WERI-Rb-1 (cell line): ENCODE measurements around the gene FEZ2.
"Not testable (repeated sequence)": the region's sequence is repeated elsewhere in the genome, so short reads cannot be mapped to it uniquely, and the experiment has no call there.

ENCODE experiments used
- DNase-seq: peaks from one replicate; pipeline ENCODE4 v3.0.0-alpha.2; 2020
- H3K27ac ChIP-seq: fragments of 250-450 bp; sonication (Bioruptor Pico); 2 replicates; pipeline ENCODE4 v1.5.1; 2020; ENCODE audit warnings: mild to moderate bottlenecking, moderate library complexity
- H3K27me3 ChIP-seq: fragments of 250-450 bp; sonication (Bioruptor Pico); 2 replicates; pipeline ENCODE4 v1.5.1; 2021; ENCODE audit warnings: mild to moderate bottlenecking, low read depth, moderate library complexity; ENCODE audit not compliant: insufficient read depth, severe bottlenecking
- H3K36me3 ChIP-seq: fragments of 250-450 bp; sonication (Bioruptor Pico); 2 replicates; pipeline ENCODE4 v1.5.1; 2020; ENCODE audit warnings: mild to moderate bottlenecking, moderate library complexity
- H3K4me3 ChIP-seq: 2 replicates; pipeline ENCODE4 v1.5.1; 2011; ENCODE audit warnings: low read depth, mild to moderate bottlenecking, control low read depth, low read length
- H3K9me3 ChIP-seq: fragments of 250-450 bp; sonication (Bioruptor Pico); 2 replicates; pipeline ENCODE4 v1.5.1; 2021; ENCODE audit warnings: mild to moderate bottlenecking, moderate library complexity; ENCODE audit not compliant: severe bottlenecking
- TF ChIP-seq, protein P1 (sequence below): IDR thresholded peaks from 2 replicates; pipeline ENCODE4 v1.5.1; 2011; ENCODE audit warnings: low read depth, mild to moderate bottlenecking, control low read depth, inconsistent platforms, low read length

Gene FEZ2

DNA sequence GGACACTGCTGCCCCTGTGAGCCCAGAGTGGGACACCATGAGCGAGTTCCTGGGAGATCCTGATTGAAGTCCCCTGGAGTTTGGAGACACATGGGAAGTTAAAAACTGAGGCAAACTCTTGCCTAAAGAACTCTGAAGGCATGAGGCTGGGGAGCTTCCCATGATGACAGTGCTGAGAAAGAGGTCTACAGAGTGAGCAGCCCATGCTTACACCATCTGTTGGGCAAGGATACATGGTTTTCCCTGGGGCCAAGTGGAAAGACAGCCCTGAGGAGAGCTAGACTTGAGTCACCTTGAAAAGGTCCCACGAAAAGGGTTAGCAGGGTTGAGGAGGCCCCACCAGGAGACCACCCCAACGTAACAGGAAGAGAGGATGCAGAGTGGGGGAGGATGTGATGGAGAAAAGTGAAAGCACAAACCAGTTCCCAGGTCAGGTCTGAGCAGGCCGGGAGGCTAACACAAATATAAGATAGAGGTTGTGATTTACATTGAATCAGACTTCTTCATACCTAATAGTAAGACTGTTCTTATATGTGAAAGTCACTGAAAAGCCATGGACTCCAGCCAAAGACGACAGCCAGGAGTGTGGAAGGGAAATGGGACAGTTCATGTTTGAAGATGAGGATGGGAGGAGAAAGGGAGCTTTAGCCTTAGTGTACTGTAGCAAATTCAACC lies 13.5 kb upstream of the FEZ2 start:
- no peaks in the 10 kb centered on the region for H3K36me3 ChIP-seq
- TF ChIP-seq, protein P1, sequence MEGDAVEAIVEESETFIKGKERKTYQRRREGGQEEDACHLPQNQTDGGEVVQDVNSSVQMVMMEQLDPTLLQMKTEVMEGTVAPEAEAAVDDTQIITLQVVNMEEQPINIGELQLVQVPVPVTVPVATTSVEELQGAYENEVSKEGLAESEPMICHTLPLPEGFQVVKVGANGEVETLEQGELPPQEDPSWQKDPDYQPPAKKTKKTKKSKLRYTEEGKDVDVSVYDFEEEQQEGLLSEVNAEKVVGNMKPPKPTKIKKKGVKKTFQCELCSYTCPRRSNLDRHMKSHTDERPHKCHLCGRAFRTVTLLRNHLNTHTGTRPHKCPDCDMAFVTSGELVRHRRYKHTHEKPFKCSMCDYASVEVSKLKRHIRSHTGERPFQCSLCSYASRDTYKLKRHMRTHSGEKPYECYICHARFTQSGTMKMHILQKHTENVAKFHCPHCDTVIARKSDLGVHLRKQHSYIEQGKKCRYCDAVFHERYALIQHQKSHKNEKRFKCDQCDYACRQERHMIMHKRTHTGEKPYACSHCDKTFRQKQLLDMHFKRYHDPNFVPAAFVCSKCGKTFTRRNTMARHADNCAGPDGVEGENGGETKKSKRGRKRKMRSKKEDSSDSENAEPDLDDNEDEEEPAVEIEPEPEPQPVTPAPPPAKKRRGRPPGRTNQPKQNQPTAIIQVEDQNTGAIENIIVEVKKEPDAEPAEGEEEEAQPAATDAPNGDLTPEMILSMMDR: no peak
- H3K4me3 ChIP-seq: no peak overlapping the region
- H3K27ac ChIP-seq: no peak overlapping the region
- DNase-seq: no peak
- no peaks in the 10 kb centered on the region for H3K27me3 ChIP-seq
- H3K9me3 ChIP-seq: no peaks in the 10 kb centered on the region

DNA sequence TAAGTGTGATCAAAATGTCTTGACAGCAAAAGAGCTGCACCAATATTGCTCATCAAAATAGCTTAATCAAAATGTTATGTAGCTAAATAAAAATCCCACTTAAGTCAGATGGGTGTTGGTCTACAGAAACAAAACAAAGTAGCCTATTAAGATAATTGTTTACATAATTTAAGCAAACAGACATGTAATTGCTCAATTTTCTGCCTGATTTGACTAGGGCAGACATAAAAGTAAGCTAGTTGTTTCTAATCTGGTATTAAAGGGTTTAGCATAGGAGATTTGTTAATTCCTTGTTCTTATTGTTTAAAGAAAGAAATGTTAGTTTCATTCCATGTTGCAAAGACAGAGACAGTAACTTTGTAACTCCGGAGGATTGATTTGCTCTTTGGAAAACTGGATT lies 11.5 kb upstream of the FEZ2 start:
- Histone ChIP-seq H3K27me3 (no peaks in the 10 kb centered on the region), H3K9me3 (no peaks in the 10 kb centered on the region), H3K4me3 (no peak overlapping the region), H3K36me3 (no peaks in the 10 kb centered on the region), H3K27ac (no peak overlapping the region)
- DNase-seq: no peak
- TF ChIP-seq, protein P1: no peak

DNA sequence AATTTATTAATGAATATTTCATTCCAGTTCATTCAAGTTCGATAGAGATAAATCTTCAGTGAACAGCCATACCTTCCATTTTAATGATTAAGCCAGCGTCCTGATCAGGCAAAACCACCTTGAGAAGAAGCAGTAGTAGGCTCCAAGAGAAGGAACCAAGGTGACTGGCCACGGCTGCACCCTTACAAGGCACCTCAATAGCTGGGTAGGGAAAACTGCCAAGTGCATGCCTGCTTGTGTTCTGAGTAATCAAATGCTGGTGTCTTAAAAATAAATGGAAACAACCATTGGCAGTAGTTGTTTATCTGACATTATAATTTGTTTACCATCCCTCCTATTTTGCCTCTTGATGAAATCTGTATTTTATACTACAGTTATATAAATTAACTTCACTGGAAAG lies 10.0 kb upstream of the FEZ2 start:
- Histone ChIP-seq H3K27ac (no peak overlapping the region), H3K4me3 (no peak overlapping the region), H3K36me3 (no peaks in the 10 kb centered on the region), H3K27me3 (no peaks in the 10 kb centered on the region), H3K9me3 (no peaks in the 10 kb centered on the region)
- TF ChIP-seq, protein P1: no peak
- DNase-seq: no peak

DNA sequence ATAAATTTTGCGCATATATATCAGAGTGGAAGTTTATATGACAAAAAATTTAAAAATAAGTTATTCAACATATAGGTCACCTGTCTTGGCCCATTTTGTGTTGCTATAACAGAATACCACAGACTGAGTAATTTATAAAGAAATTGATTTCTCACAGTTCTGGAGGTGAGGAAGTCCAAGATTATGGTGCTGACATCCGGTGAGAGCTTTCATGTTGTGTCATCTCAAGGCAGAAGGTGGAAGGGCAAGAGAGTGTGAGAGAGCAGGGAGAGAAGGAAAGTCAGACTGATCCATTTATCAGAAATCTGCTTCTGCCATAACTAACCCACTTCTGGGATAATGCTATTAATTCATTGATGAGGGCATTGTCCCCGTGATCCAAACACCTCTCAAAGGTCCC lies 9.0 kb upstream of the FEZ2 start:
- Histone ChIP-seq H3K36me3 (no peaks in the 10 kb centered on the region), H3K4me3 (no peak overlapping the region), H3K9me3 (no peaks in the 10 kb centered on the region), H3K27ac (no peak overlapping the region), H3K27me3 (no peaks in the 10 kb centered on the region)
- DNase-seq: no peak
- TF ChIP-seq, protein P1: no peak

DNA sequence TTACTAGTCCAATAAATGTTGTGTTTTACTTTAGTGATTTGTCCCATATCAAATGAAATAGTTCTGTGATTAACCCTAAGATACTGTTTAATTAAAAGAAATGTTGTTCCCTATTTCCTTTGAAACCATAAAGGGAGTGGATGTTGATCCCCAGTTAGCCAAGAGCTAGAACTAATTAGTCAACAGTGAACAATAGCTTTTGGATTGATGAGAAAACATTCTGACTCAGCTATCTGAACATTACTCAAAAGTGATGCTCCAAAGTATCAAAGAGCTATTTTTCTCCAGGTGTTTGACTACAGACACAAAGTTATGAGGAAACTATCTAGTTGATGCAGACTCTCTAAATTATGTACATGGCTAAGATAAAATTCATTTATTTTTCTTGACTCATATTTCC lies 7.3 kb upstream of the FEZ2 start:
- no peak overlapping the region for H3K27ac ChIP-seq
- TF ChIP-seq, protein P1: no peak
- no peak for DNase-seq
- no peaks in the 10 kb centered on the region for H3K36me3 ChIP-seq
- no peaks in the 10 kb centered on the region for H3K27me3 ChIP-seq
- no peak overlapping the region for H3K4me3 ChIP-seq
- H3K9me3 ChIP-seq: no peaks in the 10 kb centered on the region

DNA sequence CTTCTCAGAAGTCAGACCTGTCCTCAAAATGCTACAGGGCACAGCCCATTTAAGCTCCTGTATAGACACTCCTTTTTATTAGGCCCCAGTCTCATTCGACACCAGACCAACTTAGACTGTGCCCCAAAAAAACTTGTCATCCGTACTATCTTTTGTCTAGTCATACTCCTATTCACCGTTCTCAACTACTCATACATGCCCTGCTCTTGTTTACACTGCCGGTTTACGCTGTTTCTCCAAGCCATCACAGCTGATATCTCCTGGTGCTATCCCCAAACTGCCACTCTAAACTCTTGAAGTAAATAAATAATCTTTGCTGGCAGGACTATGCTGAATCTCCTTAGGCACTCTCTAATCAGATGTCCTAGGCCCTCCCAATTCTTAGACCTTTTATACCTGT lies 5.7 kb upstream of the FEZ2 start:
- H3K4me3 ChIP-seq, H3K27me3 ChIP-seq, H3K9me3 ChIP-seq, DNase-seq, H3K27ac ChIP-seq, H3K36me3 ChIP-seq: not testable (repeated sequence)
